Activated B cell treated with CpG ODN at 0.5 μM for 24 hours (primary cell): Measurements from ENCODE around the gene SYDE1. TPM values are rescaled to one million over a fixed set of nuclear protein-coding genes. Genes with fewer than 3 reads are reported as not detected.

Experiments used
- ATAC-seq: fragments of 200-7000 bp; cut with Tn5 transposase; one replicate; pipeline ENCODE4 v1.10.0; 2021; ENCODE audit warnings: low read depth, mild to moderate bottlenecking, moderate library complexity
- CTCF ChIA-PET: fragments of 350-600 bp; sonication (Branson Sonifier 250); formaldehyde crosslinking; loops from one replicate; lab custom pipeline; 2021; ENCODE audit warnings: antibody characterized with exemption; lab: Charles Lee
- POLR2A ChIA-PET: fragments of 350-600 bp; sonication (Branson Sonifier 250); formaldehyde crosslinking; loops from one replicate; lab custom pipeline; 2021; ENCODE audit warnings: antibody characterized with exemption; lab: Charles Lee
- DNase-seq: peaks from one replicate; pipeline ENCODE4 v3.0.0; 2022
- H3K27ac Mint-ChIP-seq: one replicate; pipeline ENCODE4 v1.8.0; 2020; ENCODE audit warnings: mixed read lengths
- H3K27me3 Mint-ChIP-seq: one replicate; pipeline ENCODE4 v1.8.0; 2021; ENCODE audit warnings: mixed read lengths
- H3K36me3 Mint-ChIP-seq: one replicate; pipeline ENCODE4 v1.8.0; 2021; ENCODE audit warnings: low read depth, mixed read lengths
- H3K4me1 Mint-ChIP-seq: one replicate; pipeline ENCODE4 v1.8.0; 2021; ENCODE audit warnings: mixed read lengths
- H3K4me3 Mint-ChIP-seq: one replicate; pipeline ENCODE4 v1.8.0; 2020; ENCODE audit warnings: mild to moderate bottlenecking, mixed read lengths
- H3K9me3 Mint-ChIP-seq: one replicate; pipeline ENCODE4 v1.8.0; 2020; ENCODE audit warnings: mixed read lengths
- CTCF ChIP-seq: fragments of 200-600 bp; IDR thresholded peaks from one replicate; pipeline ENCODE4 v1.8.0; 2022; ENCODE audit warnings: antibody characterized with exemption, mild to moderate bottlenecking
- intact Hi-C: fragments of 100-400 bp; cut with micrococcal nuclease; formaldehyde crosslinking; loops from one replicate; pipeline ENCODE4 v1.15.1; 2024
- total RNA-seq: library from RNA; stranded (reverse); gene quantifications from 2 replicates; pipeline ENCODE4 v1.2.3, GENCODE V29; 2022

Gene SYDE1
- total RNA-seq, 1 donor from 2014 or later = not detected

- intact Hi-C loops = no loop called here
Measured at GRCh38 chr19:15159251-15159650, 52.0 kb downstream of the SYDE1 start.

GRCh38 chr19:15161028-15161984 is 54.1 kb downstream of the SYDE1 start:
- Mint-ChIP-seq H3K4me3 (no peak overlapping the region), H3K9me3 (peaks cover 11% of the 10 kb centered on the region), H3K4me1 (no peaks in the 10 kb centered on the region), H3K27ac (no peak overlapping the region), H3K27me3 (peaks cover 6% of the 10 kb centered on the region), H3K36me3 (no peaks in the 10 kb centered on the region)
- POLR2A ChIA-PET = no interaction called here
- CTCF ChIA-PET = interaction anchor here (0.6 to 1.0 kb wide), 3 partner anchors 12 to 394 kb away, joined by 4 read pairs; no protein-coding TSS in a partner anchor
- no peak for TF ChIP-seq CTCF
- ATAC-seq = no peak
- intact Hi-C loops = loop anchor here (1.0 kb wide), 1 partner anchor 395 kb away; no protein-coding TSS in a partner anchor
- DNase-seq = no peak

More at GRCh38 chr19:15159251-15159650, 52.0 kb downstream of the SYDE1 start:
- Mint-ChIP-seq H3K9me3 (peaks cover 7% of the 10 kb centered on the region), H3K4me1 (no peaks in the 10 kb centered on the region), H3K4me3 (no peak overlapping the region), H3K36me3 (no peaks in the 10 kb centered on the region), H3K27me3 (peaks cover 3% of the 10 kb centered on the region), H3K27ac (no peak overlapping the region)
- ATAC-seq (no peak), DNase-seq (no peak)
- no peak for TF ChIP-seq CTCF
- CTCF ChIA-PET = no interaction called here
- POLR2A ChIA-PET = interaction anchor here (0.7 kb wide), 1 partner anchor 213 kb away, joined by 3 read pairs; no protein-coding TSS in a partner anchor

Other genes with a start within 250 kb of the SYDE1 start
- not detected in 2 replicates for gene OR7A17, start 221.3 kb upstream of the SYDE1 start, total RNA-seq
- not detected in 2 replicates for gene OR7C2, start 165.9 kb upstream of the SYDE1 start, total RNA-seq
- gene SLC1A6, start 127.5 kb upstream of the SYDE1 start, total RNA-seq = not detected in 2 replicates
- not detected in 2 replicates for gene CASP14, start 57.9 kb upstream of the SYDE1 start, total RNA-seq
- gene OR1I1, start 25.2 kb upstream of the SYDE1 start, total RNA-seq = not detected in 2 replicates
- not detected in 2 replicates for gene NOTCH3, start 93.6 kb downstream of the SYDE1 start, total RNA-seq
- gene EPHX3, start 125.0 kb downstream of the SYDE1 start, total RNA-seq = not detected in 2 replicates
- gene BRD4, start 225.1 kb downstream of the SYDE1 start, total RNA-seq = 144 and 164 TPM in 2 replicates